ENCODE results near the gene RDX.
A peak's percentile ranks its signal among the peaks of the same experiment; 100 is the strongest.

RDX gene

GRCh38 chr11:110207123-110207522 lies 89.3 kb downstream of the RDX start:
- no peak overlapping the region for H4K8ac ChIP-seq (ENCODE audit: low read length)
- no peak overlapping the region for H4K91ac ChIP-seq (ENCODE audit: low read length)
- no peaks in the 10 kb centered on the region for H3K9me3 ChIP-seq (ENCODE audit: control insufficient read depth, low read length)
- no peak overlapping the region for H3K4me3 ChIP-seq (ENCODE audit: insufficient read depth in 1 of 2, low read depth in 1 of 2, low read length in 2 of 2)
- H2BK12ac ChIP-seq (ENCODE audit: low read length in 2 of 2) = no peak overlapping the region
- no peak overlapping the region for H3K18ac ChIP-seq (ENCODE audit: low read depth in 1 of 2, low read length in 2 of 2)
- H3K4me2 ChIP-seq (ENCODE audit: low read length, poor library complexity, severe bottlenecking) = no peak overlapping the region
- H3K27ac ChIP-seq (ENCODE audit: low read length, poor library complexity, severe bottlenecking) = no peak overlapping the region
- DNase-seq = no peak
- H2AFZ ChIP-seq (ENCODE audit: low read depth, low read length) = no peak overlapping the region
- no peak overlapping the region for H3K4ac ChIP-seq (ENCODE audit: low read depth in 1 of 2, low read length in 2 of 2)
- H3K14ac ChIP-seq (ENCODE audit: low read length in 2 of 2) = peak overlapping the region in 1 of 2 experiments; percentile 15
- no peak overlapping the region for H2BK5ac ChIP-seq (ENCODE audit: low read depth, low read length, poor library complexity, severe bottlenecking)
- no peak overlapping the region for H2BK15ac ChIP-seq (ENCODE audit: low read depth, poor library complexity, severe bottlenecking)
- H3K79me1 ChIP-seq (replicated peaks; ENCODE audit: low read length, poor library complexity, severe bottlenecking) = no peaks in the 10 kb centered on the region
- H3K23ac ChIP-seq (ENCODE audit: low read length in 2 of 2) = no peak overlapping the region
- no peak overlapping the region for H3K9ac ChIP-seq (ENCODE audit: low read length)
- no peak overlapping the region for H2BK120ac ChIP-seq (ENCODE audit: low read depth, low read length)
- H3K36me3 ChIP-seq (ENCODE audit: control insufficient read depth in 1 of 2, insufficient read depth in 2 of 2, low read depth in 1 of 2, low read length in 2 of 2) = no peaks in the 10 kb centered on the region
- H2AK5ac ChIP-seq (ENCODE audit: low read length, severe bottlenecking) = no peak overlapping the region
- H3K4me1 ChIP-seq (ENCODE audit: control insufficient read depth, insufficient read depth, low read depth, low read length) = no peaks in the 10 kb centered on the region
- H3K27me3 ChIP-seq (ENCODE audit: control insufficient read depth in 1 of 2, insufficient read depth in 1 of 2, low read length in 2 of 2) = no peaks in the 10 kb centered on the region
- WGBS = 98% methylated on average over 6 of the region's 6 CpGs

GRCh38 chr11:110200836-110201235 lies 95.6 kb downstream of the RDX start:
- H3K23ac ChIP-seq (ENCODE audit: low read length in 2 of 2) = no peak overlapping the region
- no peak overlapping the region for H4K8ac ChIP-seq (ENCODE audit: low read length)
- no peak overlapping the region for H3K27ac ChIP-seq (ENCODE audit: low read length, poor library complexity, severe bottlenecking)
- H2AFZ ChIP-seq (ENCODE audit: low read depth, low read length) = no peak overlapping the region
- no peak overlapping the region for H3K4me2 ChIP-seq (ENCODE audit: low read length, poor library complexity, severe bottlenecking)
- DNase-seq = no peak
- no peak overlapping the region for H2BK15ac ChIP-seq (ENCODE audit: low read depth, poor library complexity, severe bottlenecking)
- no peak overlapping the region for H2BK5ac ChIP-seq (ENCODE audit: low read depth, low read length, poor library complexity, severe bottlenecking)
- H3K18ac ChIP-seq (ENCODE audit: low read depth in 1 of 2, low read length in 2 of 2) = no peak overlapping the region
- no peaks in the 10 kb centered on the region for H3K79me1 ChIP-seq (replicated peaks; ENCODE audit: low read length, poor library complexity, severe bottlenecking)
- no peak overlapping the region for H3K4me3 ChIP-seq (ENCODE audit: insufficient read depth in 1 of 2, low read depth in 1 of 2, low read length in 2 of 2)
- no peak overlapping the region for H2AK5ac ChIP-seq (ENCODE audit: low read length, severe bottlenecking)
- H3K4ac ChIP-seq (ENCODE audit: low read depth in 1 of 2, low read length in 2 of 2) = no peak overlapping the region
- WGBS = 97% methylated on average over 8 of the region's 10 CpGs
- no peak overlapping the region for H4K91ac ChIP-seq (ENCODE audit: low read length)
- no peaks in the 10 kb centered on the region for H3K9me3 ChIP-seq (ENCODE audit: control insufficient read depth, low read length)
- H2BK120ac ChIP-seq (ENCODE audit: low read depth, low read length) = no peak overlapping the region
- H3K14ac ChIP-seq (ENCODE audit: low read length in 2 of 2) = no peak overlapping the region
- no peak overlapping the region for H3K9ac ChIP-seq (ENCODE audit: low read length)
- no peaks in the 10 kb centered on the region for H3K36me3 ChIP-seq (ENCODE audit: control insufficient read depth in 1 of 2, insufficient read depth in 2 of 2, low read depth in 1 of 2, low read length in 2 of 2)
- H2BK12ac ChIP-seq (ENCODE audit: low read length in 2 of 2) = no peak overlapping the region
- no peaks in the 10 kb centered on the region for H3K27me3 ChIP-seq (ENCODE audit: control insufficient read depth in 1 of 2, insufficient read depth in 1 of 2, low read length in 2 of 2)
- H3K4me1 ChIP-seq (ENCODE audit: control insufficient read depth, insufficient read depth, low read depth, low read length) = peaks cover 14% of the 10 kb centered on the region

- Histone ChIP-seq H3K9ac (ENCODE audit: low read length) (no peak overlapping the region), H2BK15ac (ENCODE audit: low read depth, poor library complexity, severe bottlenecking) (no peak overlapping the region), H2AK5ac (ENCODE audit: low read length, severe bottlenecking) (no peak overlapping the region), H4K91ac (ENCODE audit: low read length) (no peak overlapping the region), H2BK12ac (ENCODE audit: low read length in 2 of 2) (no peak overlapping the region), H3K9me3 (ENCODE audit: control insufficient read depth, low read length) (no peaks in the 10 kb centered on the region), H4K8ac (ENCODE audit: low read length) (no peak overlapping the region), H3K27ac (ENCODE audit: low read length, poor library complexity, severe bottlenecking) (no peak overlapping the region), H3K18ac (ENCODE audit: low read depth in 1 of 2, low read length in 2 of 2) (no peak overlapping the region), H3K23ac (ENCODE audit: low read length in 2 of 2) (no peak overlapping the region), H3K27me3 (ENCODE audit: control insufficient read depth in 1 of 2, insufficient read depth in 1 of 2, low read length in 2 of 2) (no peaks in the 10 kb centered on the region), H2BK5ac (ENCODE audit: low read depth, low read length, poor library complexity, severe bottlenecking) (no peak overlapping the region), H2BK120ac (ENCODE audit: low read depth, low read length) (no peak overlapping the region), H3K79me1 (replicated peaks; ENCODE audit: low read length, poor library complexity, severe bottlenecking) (no peaks in the 10 kb centered on the region), H3K14ac (ENCODE audit: low read length in 2 of 2) (no peak overlapping the region), H3K4me2 (ENCODE audit: low read length, poor library complexity, severe bottlenecking) (no peak overlapping the region), H3K36me3 (ENCODE audit: control insufficient read depth in 1 of 2, insufficient read depth in 2 of 2, low read depth in 1 of 2, low read length in 2 of 2) (no peaks in the 10 kb centered on the region), H3K4me3 (ENCODE audit: insufficient read depth in 1 of 2, low read depth in 1 of 2, low read length in 2 of 2) (no peak overlapping the region), H3K4ac (ENCODE audit: low read depth in 1 of 2, low read length in 2 of 2) (no peak overlapping the region), H3K4me1 (ENCODE audit: control insufficient read depth, insufficient read depth, low read depth, low read length) (peaks cover 18% of the 10 kb centered on the region), H2AFZ (ENCODE audit: low read depth, low read length) (no peak overlapping the region)
- no peak for DNase-seq
- 59% methylated on average over 5 of the region's 6 CpGs for WGBS
These were observed 96.2 kb downstream of the RDX start for GRCh38 chr11:110200241-110200640.

- H3K23ac ChIP-seq (ENCODE audit: low read length in 2 of 2) = no peak overlapping the region
- no peak overlapping the region for H2BK12ac ChIP-seq (ENCODE audit: low read length in 2 of 2)
- no peak overlapping the region for H3K4me2 ChIP-seq (ENCODE audit: low read length, poor library complexity, severe bottlenecking)
- H3K27ac ChIP-seq (ENCODE audit: low read length, poor library complexity, severe bottlenecking) = no peak overlapping the region
- no peak overlapping the region for H3K4ac ChIP-seq (ENCODE audit: low read depth in 1 of 2, low read length in 2 of 2)
- H3K18ac ChIP-seq (ENCODE audit: low read depth in 1 of 2, low read length in 2 of 2) = no peak overlapping the region
- no peak overlapping the region for H3K14ac ChIP-seq (ENCODE audit: low read length in 2 of 2)
- H3K4me1 ChIP-seq (ENCODE audit: control insufficient read depth, insufficient read depth, low read depth, low read length) = peaks cover 23% of the 10 kb centered on the region
- H2BK15ac ChIP-seq (ENCODE audit: low read depth, poor library complexity, severe bottlenecking) = no peak overlapping the region
- H4K91ac ChIP-seq (ENCODE audit: low read length) = no peak overlapping the region
- H2BK120ac ChIP-seq (ENCODE audit: low read depth, low read length) = no peak overlapping the region
- WGBS = 68% methylated on average over 3 of the region's 4 CpGs
- no peaks in the 10 kb centered on the region for H3K27me3 ChIP-seq (ENCODE audit: control insufficient read depth in 1 of 2, insufficient read depth in 1 of 2, low read length in 2 of 2)
- no peak overlapping the region for H3K4me3 ChIP-seq (ENCODE audit: insufficient read depth in 1 of 2, low read depth in 1 of 2, low read length in 2 of 2)
- H2AFZ ChIP-seq (ENCODE audit: low read depth, low read length) = no peak overlapping the region
- H3K9ac ChIP-seq (ENCODE audit: low read length) = no peak overlapping the region
- no peaks in the 10 kb centered on the region for H3K79me1 ChIP-seq (replicated peaks; ENCODE audit: low read length, poor library complexity, severe bottlenecking)
- H4K8ac ChIP-seq (ENCODE audit: low read length) = no peak overlapping the region
- H3K9me3 ChIP-seq (ENCODE audit: control insufficient read depth, low read length) = no peaks in the 10 kb centered on the region
- H3K36me3 ChIP-seq (ENCODE audit: control insufficient read depth in 1 of 2, insufficient read depth in 2 of 2, low read depth in 1 of 2, low read length in 2 of 2) = no peaks in the 10 kb centered on the region
- DNase-seq = peak; percentile 56
- no peak overlapping the region for H2BK5ac ChIP-seq (ENCODE audit: low read depth, low read length, poor library complexity, severe bottlenecking)
- peak overlapping the region; percentile 47 for H2AK5ac ChIP-seq (ENCODE audit: low read length, severe bottlenecking)
These were observed 97.0 kb downstream of the RDX start for GRCh38 chr11:110199184-110199981.
